ENCODE measurements around the gene ARL15. TPM values are rescaled to one million over a fixed set of nuclear protein-coding genes. Genes with fewer than 3 reads are reported as not detected.

Gene ARL15
- total and polyA plus RNA-seq, 8 donors: 20.2 to 27.7 (median 25.1) TPM

GRCh38 chr5:54013556-54014194 is 296.7 kb downstream of the ARL15 start:
- Histone ChIP-seq H3K27me3 (no peaks in the 10 kb centered on the region), H3K36me3 (no peaks in the 10 kb centered on the region), H3K4me1 (no peaks in the 10 kb centered on the region), H3K4me3 (no peak overlapping the region), H3K9me3 (peaks cover 0 to 14% of the 10 kb centered on the region in 2 donors), H3K27ac (no peak overlapping the region)
- DNase-seq (peak in 1 of 4 donors; percentile 59), ATAC-seq (peak; percentile 73)
- no peak for TF ChIP-seq CTCF (IDR thresholded peaks at IDR 0.05)
- intact Hi-C loops (cut with DNase I): no loop called here

DNA sequence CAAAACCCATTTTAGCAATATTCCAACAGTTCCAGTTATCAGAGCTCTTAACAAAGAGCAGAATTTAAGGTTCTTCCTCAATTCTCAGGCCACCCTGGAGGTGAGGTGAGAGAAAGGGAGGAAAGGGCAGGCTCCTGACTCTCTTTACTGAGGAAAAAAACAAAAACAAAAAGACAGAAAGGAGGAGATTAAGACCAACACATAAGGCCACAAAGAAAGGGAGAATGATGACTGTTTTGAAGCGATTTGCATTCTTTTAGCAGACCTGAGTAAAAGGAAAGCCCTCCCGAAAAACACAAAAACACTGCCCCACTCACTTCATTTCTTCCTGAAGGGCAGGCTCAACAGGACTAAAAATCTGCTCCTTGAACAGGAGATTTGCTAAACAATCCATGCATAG is 300.5 kb downstream of the ARL15 start:
- intact Hi-C loops (cut with DNase I): no loop called here
- H3K27ac ChIP-seq: no peak overlapping the region
- TF ChIP-seq CTCF (IDR thresholded peaks at IDR 0.05): no peak
- DNase-seq: no peak
- H3K36me3 ChIP-seq: no peaks in the 10 kb centered on the region
- no peaks in the 10 kb centered on the region for H3K27me3 ChIP-seq
- peaks cover 0 to 14% of the 10 kb centered on the region in 2 donors for H3K9me3 ChIP-seq
- H3K4me3 ChIP-seq: no peak overlapping the region
- no peaks in the 10 kb centered on the region for H3K4me1 ChIP-seq
- no peak for ATAC-seq

DNA sequence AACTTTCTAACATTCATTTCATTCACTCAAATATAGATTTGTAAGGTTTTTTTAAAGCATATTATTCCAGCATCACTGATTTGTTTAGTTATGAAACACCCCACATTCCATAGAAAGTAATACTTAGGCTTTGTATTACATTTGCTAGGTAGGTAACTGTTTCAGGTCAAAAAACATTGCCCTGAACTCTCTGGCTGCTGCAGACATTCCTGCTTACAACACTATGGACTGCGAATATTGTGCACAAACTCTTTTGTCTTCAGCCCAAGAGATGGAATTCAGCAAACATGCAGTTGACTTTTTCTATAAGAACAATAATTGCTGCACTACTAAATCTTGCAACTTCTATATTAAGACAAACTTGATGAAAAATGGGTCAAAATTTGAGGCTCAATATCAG is 301.0 kb downstream of the ARL15 start:
- ATAC-seq (no peak), DNase-seq (no peak)
- Histone ChIP-seq H3K36me3 (no peaks in the 10 kb centered on the region), H3K4me3 (no peak overlapping the region), H3K27me3 (no peaks in the 10 kb centered on the region), H3K27ac (no peak overlapping the region), H3K4me1 (no peaks in the 10 kb centered on the region), H3K9me3 (peaks cover 0 to 9% of the 10 kb centered on the region in 2 donors)
- intact Hi-C loops (cut with DNase I): no loop called here
- TF ChIP-seq CTCF (IDR thresholded peaks at IDR 0.05): no peak

GRCh38 chr5:54007827-54008777 is 302.3 kb downstream of the ARL15 start:
- DNase-seq (peak in 2 of 4 donors; percentile 28 to 43), ATAC-seq (peak; percentile 29)
- Histone ChIP-seq H3K36me3 (no peaks in the 10 kb centered on the region), H3K27ac (no peak overlapping the region), H3K27me3 (no peaks in the 10 kb centered on the region), H3K4me3 (no peak overlapping the region), H3K4me1 (no peaks in the 10 kb centered on the region), H3K9me3 (no peaks in the 10 kb centered on the region)
- TF ChIP-seq CTCF (IDR thresholded peaks at IDR 0.05): no peak
- intact Hi-C loops (cut with DNase I): no loop called here

GRCh38 chr5:54004697-54005096 is 305.7 kb downstream of the ARL15 start:
- no peak for TF ChIP-seq CTCF (IDR thresholded peaks at IDR 0.05)
- intact Hi-C loops (cut with DNase I): no loop called here

More at GRCh38 chr5:54004697-54005096, 305.7 kb downstream of the ARL15 start:
- no peaks in the 10 kb centered on the region for H3K27me3 ChIP-seq
- ATAC-seq: no peak
- no peaks in the 10 kb centered on the region for H3K36me3 ChIP-seq
- H3K9me3 ChIP-seq: no peaks in the 10 kb centered on the region
- no peak overlapping the region for H3K27ac ChIP-seq
- H3K4me1 ChIP-seq: no peaks in the 10 kb centered on the region
- no peak overlapping the region for H3K4me3 ChIP-seq
- DNase-seq: no peak
